Neural cell (in vitro differentiated cells): ENCODE data around the gene SMR3B. TPM values are rescaled to one million over a fixed set of nuclear protein-coding genes. Genes with fewer than 3 reads are reported as not detected.

ENCODE experiments used
- H2AFZ ChIP-seq: fragments of 200-600, 300-800 bp; sonication (generic), shearing (Covaris generic); 2 replicates; pipeline ENCODE4 v1.6.0; 2014; ENCODE audit warnings: low read depth, mild to moderate bottlenecking, antibody characterized with exemption, low read length, moderate library complexity
- H3F3A ChIP-seq: fragments of 200-600 bp; shearing (Covaris generic); 2 replicates; pipeline ENCODE4 v1.6.1; 2016; ENCODE audit warnings: mild to moderate bottlenecking, moderate library complexity, mixed read lengths, antibody characterized with exemption, low read length; ENCODE audit not compliant: insufficient read depth, poor library complexity, severe bottlenecking
- H3K27ac ChIP-seq: fragments of 200-600, 300-800 bp; sonication (generic), shearing (Covaris generic); 2 replicates; pipeline ENCODE4 v1.5.1; 2014; ENCODE audit warnings: mild to moderate bottlenecking, low read length, moderate library complexity
- H3K27me3 ChIP-seq: fragments of 300-800, 200-600 bp; sonication (generic), shearing (Covaris generic); 2 replicates; pipeline ENCODE4 v1.6.0; 2014; ENCODE audit warnings: mild to moderate bottlenecking, low read depth, low read length, moderate library complexity; ENCODE audit not compliant: insufficient read depth
- H3K36me3 ChIP-seq: fragments of 300-800, 200-600 bp; sonication (generic), shearing (Covaris generic); 2 replicates; pipeline ENCODE4 v1.5.1; 2014; ENCODE audit warnings: mild to moderate bottlenecking, antibody characterized with exemption, low read length, moderate library complexity; ENCODE audit not compliant: insufficient read depth
- H3K4me2 ChIP-seq: fragments of 300-800, 200-600 bp; sonication (generic), shearing (Covaris generic); 2 replicates; pipeline ENCODE4 v1.6.0; 2014; ENCODE audit warnings: mild to moderate bottlenecking, low read length
- H3K4me3 ChIP-seq: fragments of 300-800, 200-600 bp; sonication (generic), shearing (Covaris generic); 2 replicates; pipeline ENCODE4 v1.5.1; 2014; ENCODE audit warnings: mild to moderate bottlenecking, low read length, moderate library complexity
- H3K79me2 ChIP-seq: fragments of 200-600 bp; shearing (Covaris generic); replicated peaks from 2 replicates; pipeline ENCODE4 v1.6.0; 2014; ENCODE audit warnings: mild to moderate bottlenecking, low read length, moderate library complexity; ENCODE audit not compliant: insufficient read depth
- H3K9ac ChIP-seq: fragments of 300-800, 200-600 bp; sonication (generic), shearing (Covaris generic); 2 replicates; pipeline ENCODE4 v1.6.1; 2016; ENCODE audit warnings: mild to moderate bottlenecking, low read length, mixed read lengths
- H3K9me2 ChIP-seq: fragments of 200-600 bp; shearing (Covaris generic); 2 replicates; pipeline ENCODE4 v1.6.1; 2016; ENCODE audit warnings: mild to moderate bottlenecking, low read length, mixed read lengths; ENCODE audit not compliant: insufficient read depth
- H3K9me3 ChIP-seq: fragments of 200-600, 300-800 bp; sonication (generic), shearing (Covaris generic); 2 replicates; pipeline ENCODE4 v1.6.1; 2016; ENCODE audit warnings: mild to moderate bottlenecking, mixed run types, low read length, moderate library complexity, mixed read lengths
- H4K20me1 ChIP-seq: fragments of 200-600 bp; shearing (Covaris generic); 2 replicates; pipeline ENCODE4 v1.6.1; 2016; ENCODE audit warnings: mild to moderate bottlenecking, mixed run types; ENCODE audit not compliant: insufficient read depth
- CTCF ChIP-seq: fragments of 450-650 bp; IDR thresholded peaks from 2 replicates; pipeline ENCODE4 v1.5.1; 2014; ENCODE audit warnings: antibody characterized with exemption, mild to moderate bottlenecking, moderate library complexity; ENCODE audit not compliant: poor library complexity, severe bottlenecking
- EP300 ChIP-seq: fragments of 450-650 bp; conservative IDR thresholded peaks from 2 replicates; pipeline ENCODE4 v1.6.1; 2014; ENCODE audit warnings: antibody characterized with exemption, mild to moderate bottlenecking, moderate library complexity; ENCODE audit not compliant: poor library complexity, severe bottlenecking
- EZH2 ChIP-seq: fragments of 200-600, 300-800 bp; shearing (Covaris generic), sonication (generic); IDR thresholded peaks from 2 replicates; pipeline ENCODE4 v1.6.1; 2014; ENCODE audit warnings: antibody characterized with exemption, low read length, borderline replicate concordance, mild to moderate bottlenecking; ENCODE audit not compliant: insufficient read depth, poor library complexity, severe bottlenecking
- MXI1 ChIP-seq: fragments of 450-650 bp; conservative IDR thresholded peaks from 2 replicates; pipeline ENCODE4 v1.6.1; 2014; ENCODE audit warnings: antibody characterized with exemption, mild to moderate bottlenecking; ENCODE audit not compliant: poor library complexity, severe bottlenecking
- POLR2AphosphoS5 ChIP-seq: IDR thresholded peaks from 2 replicates; pipeline ENCODE4 v1.6.1; 2012
- RAD21 ChIP-seq: fragments of 450-650 bp; conservative IDR thresholded peaks from 2 replicates; pipeline ENCODE4 v1.6.1; 2014; ENCODE audit warnings: antibody characterized with exemption, mild to moderate bottlenecking, moderate library complexity
- SMC3 ChIP-seq: fragments of 450-650 bp; conservative IDR thresholded peaks from 2 replicates; pipeline ENCODE4 v1.6.1; 2014; ENCODE audit warnings: antibody characterized with exemption, mild to moderate bottlenecking, moderate library complexity; ENCODE audit not compliant: poor library complexity
- TAF1 ChIP-seq: IDR thresholded peaks from 2 replicates; pipeline ENCODE4 v1.6.1; 2012; ENCODE audit warnings: low read depth
- polyA plus RNA-seq: library from polyadenylated mRNA; depleted of rRNA; stranded (reverse); fragments of >200 nt; gene quantifications from 2 replicates; pipeline ENCODE4 v1.2.3, GENCODE V29; 2014
- TF ChIP-seq, protein P1 (sequence below): IDR thresholded peaks from 2 replicates; pipeline ENCODE4 v1.6.1; 2012; ENCODE audit warnings: borderline replicate concordance

The SMR3B gene
- polyA plus RNA-seq, 1 donor from 2014 or later: not detected

- Histone ChIP-seq H3K27me3 (no peaks in the 10 kb centered on the region), H3K9me2 (no peaks in the 10 kb centered on the region), H3K9ac (no peak overlapping the region), H3F3A (no peaks in the 10 kb centered on the region), H3K36me3 (no peaks in the 10 kb centered on the region), H2AFZ (no peak overlapping the region), H3K4me2 (no peak overlapping the region), H4K20me1 (no peaks in the 10 kb centered on the region), H3K9me3 (no peaks in the 10 kb centered on the region), H3K4me3 (no peak overlapping the region), H3K79me2 (no peaks in the 10 kb centered on the region), H3K27ac (no peak overlapping the region)
- TF ChIP-seq CTCF (no peak), SMC3 (no peak), EZH2 (no peak), TAF1 (no peak), EP300 (no peak), MXI1 (no peak), POLR2AphosphoS5 (no peak)
Measured at GRCh38 chr4:70356185-70356584, 26.7 kb upstream of the SMR3B start.

DNA sequence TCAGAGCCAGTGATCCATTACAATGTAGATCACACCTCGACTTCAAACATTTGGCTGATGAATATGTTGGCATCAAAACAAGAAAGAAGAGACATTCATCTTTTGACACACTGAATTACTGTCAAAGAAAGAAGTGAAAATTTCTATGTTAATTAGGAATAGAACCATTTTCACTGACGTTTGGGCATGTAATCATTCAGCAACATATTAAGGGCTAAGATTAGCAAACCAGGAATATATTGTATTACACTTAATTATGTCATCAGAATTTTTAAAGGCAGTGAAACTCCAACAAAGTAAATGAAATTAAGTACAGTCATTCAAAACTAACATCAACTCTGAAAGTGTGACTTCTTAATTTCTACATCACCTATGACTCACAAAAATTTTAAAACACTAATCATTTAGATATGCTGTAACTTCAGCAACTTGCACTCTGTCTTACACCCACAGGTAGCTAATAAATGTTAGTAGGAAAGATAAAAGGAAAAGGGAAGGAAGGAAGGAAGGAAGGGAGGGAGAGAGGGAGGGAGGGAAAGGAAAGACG, 23.7 kb upstream of the SMR3B start:
- H4K20me1 ChIP-seq: no peaks in the 10 kb centered on the region
- H2AFZ ChIP-seq: no peak overlapping the region
- H3K27me3 ChIP-seq: no peaks in the 10 kb centered on the region
- TF ChIP-seq RAD21 (no peak), CTCF (no peak), SMC3 (no peak), EZH2 (no peak), TAF1 (no peak), POLR2AphosphoS5 (no peak), MXI1 (no peak), EP300 (no peak)
- TF ChIP-seq, protein P1, sequence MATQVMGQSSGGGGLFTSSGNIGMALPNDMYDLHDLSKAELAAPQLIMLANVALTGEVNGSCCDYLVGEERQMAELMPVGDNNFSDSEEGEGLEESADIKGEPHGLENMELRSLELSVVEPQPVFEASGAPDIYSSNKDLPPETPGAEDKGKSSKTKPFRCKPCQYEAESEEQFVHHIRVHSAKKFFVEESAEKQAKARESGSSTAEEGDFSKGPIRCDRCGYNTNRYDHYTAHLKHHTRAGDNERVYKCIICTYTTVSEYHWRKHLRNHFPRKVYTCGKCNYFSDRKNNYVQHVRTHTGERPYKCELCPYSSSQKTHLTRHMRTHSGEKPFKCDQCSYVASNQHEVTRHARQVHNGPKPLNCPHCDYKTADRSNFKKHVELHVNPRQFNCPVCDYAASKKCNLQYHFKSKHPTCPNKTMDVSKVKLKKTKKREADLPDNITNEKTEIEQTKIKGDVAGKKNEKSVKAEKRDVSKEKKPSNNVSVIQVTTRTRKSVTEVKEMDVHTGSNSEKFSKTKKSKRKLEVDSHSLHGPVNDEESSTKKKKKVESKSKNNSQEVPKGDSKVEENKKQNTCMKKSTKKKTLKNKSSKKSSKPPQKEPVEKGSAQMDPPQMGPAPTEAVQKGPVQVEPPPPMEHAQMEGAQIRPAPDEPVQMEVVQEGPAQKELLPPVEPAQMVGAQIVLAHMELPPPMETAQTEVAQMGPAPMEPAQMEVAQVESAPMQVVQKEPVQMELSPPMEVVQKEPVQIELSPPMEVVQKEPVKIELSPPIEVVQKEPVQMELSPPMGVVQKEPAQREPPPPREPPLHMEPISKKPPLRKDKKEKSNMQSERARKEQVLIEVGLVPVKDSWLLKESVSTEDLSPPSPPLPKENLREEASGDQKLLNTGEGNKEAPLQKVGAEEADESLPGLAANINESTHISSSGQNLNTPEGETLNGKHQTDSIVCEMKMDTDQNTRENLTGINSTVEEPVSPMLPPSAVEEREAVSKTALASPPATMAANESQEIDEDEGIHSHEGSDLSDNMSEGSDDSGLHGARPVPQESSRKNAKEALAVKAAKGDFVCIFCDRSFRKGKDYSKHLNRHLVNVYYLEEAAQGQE: no peak
- H3K9ac ChIP-seq: no peak overlapping the region
- no peaks in the 10 kb centered on the region for H3K79me2 ChIP-seq
- no peaks in the 10 kb centered on the region for H3K9me2 ChIP-seq
- H3K4me2 ChIP-seq: no peak overlapping the region
- no peaks in the 10 kb centered on the region for H3K36me3 ChIP-seq
- no peaks in the 10 kb centered on the region for H3K9me3 ChIP-seq
- no peak overlapping the region for H3K27ac ChIP-seq
- H3F3A ChIP-seq: no peaks in the 10 kb centered on the region
- no peak overlapping the region for H3K4me3 ChIP-seq
